Ovary (tissue), 3 donors: ENCODE measurements around the gene SCEL.

ENCODE experiments used
- EP300 ChIP-seq: sonication (generic); formaldehyde crosslinking; IDR thresholded peaks from one replicate; pipeline ENCODE4 v1.6.1; 2017; ENCODE audit warnings: antibody characterized with exemption
- POLR2A ChIP-seq: fragments of 450-650 bp; IDR thresholded peaks from one replicate; pipeline ENCODE4 v1.6.1; 2017; ENCODE audit warnings: antibody characterized with exemption, mild to moderate bottlenecking, moderate library complexity
- TF ChIP-seq, protein P1 (sequence below), 3 donors: fragments of 450-650 bp in 2 of 3; fragments of 200-600 bp in 1 of 3; IDR thresholded peaks; one replicate each; pipeline versions ENCODE4 v1.5.1 to v1.8.0; 2016 to 2022; ENCODE audit warnings: antibody characterized with exemption in 3 of 3, mild to moderate bottlenecking in 1 of 3
- donor health status: DM: no; HTN: no; CAD: no.

GRCh38 chr13:77596777-77597176 lies 61.3 kb downstream of the SCEL start:
- TF ChIP-seq, protein P1, sequence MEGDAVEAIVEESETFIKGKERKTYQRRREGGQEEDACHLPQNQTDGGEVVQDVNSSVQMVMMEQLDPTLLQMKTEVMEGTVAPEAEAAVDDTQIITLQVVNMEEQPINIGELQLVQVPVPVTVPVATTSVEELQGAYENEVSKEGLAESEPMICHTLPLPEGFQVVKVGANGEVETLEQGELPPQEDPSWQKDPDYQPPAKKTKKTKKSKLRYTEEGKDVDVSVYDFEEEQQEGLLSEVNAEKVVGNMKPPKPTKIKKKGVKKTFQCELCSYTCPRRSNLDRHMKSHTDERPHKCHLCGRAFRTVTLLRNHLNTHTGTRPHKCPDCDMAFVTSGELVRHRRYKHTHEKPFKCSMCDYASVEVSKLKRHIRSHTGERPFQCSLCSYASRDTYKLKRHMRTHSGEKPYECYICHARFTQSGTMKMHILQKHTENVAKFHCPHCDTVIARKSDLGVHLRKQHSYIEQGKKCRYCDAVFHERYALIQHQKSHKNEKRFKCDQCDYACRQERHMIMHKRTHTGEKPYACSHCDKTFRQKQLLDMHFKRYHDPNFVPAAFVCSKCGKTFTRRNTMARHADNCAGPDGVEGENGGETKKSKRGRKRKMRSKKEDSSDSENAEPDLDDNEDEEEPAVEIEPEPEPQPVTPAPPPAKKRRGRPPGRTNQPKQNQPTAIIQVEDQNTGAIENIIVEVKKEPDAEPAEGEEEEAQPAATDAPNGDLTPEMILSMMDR (IDR thresholded peaks at IDR 0.05): no peak
- TF ChIP-seq POLR2A (no peak), EP300 (no peak)
